NCI-H1048 (cell line): ENCODE results near the gene LYPLA2.
A peak's percentile ranks its signal among the peaks of the same experiment; 100 is the strongest.
"Not testable (repeated sequence)": the region's sequence is repeated elsewhere in the genome, so short reads cannot be mapped to it uniquely, and the experiment has no call there.

Source experiments
- DNase-seq: peaks from one replicate; lab custom pipeline; 2025; lab: John Stamatoyannopoulos, UW

The LYPLA2 gene

DNA sequence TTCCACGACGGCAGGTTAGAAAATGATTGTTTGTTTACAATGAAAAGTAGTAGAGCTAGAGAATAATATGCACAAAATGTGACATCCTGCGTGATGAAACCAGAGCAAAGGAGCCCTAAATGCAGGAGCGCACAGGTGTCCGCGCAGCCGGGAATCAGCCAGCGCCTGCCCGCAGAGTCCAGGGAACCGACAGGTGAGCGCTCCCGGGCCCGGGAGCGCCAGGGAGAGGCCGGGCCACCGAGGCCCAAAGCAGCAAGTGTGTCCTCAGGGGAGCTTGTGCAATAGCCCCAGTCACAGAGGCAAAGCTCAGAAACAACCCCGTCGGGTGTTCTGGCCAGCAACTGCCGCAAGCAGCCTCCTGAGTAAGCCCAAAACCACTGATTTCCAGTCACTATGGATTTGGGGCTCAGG lies 10.4 kb downstream of the LYPLA2 start:
- no peak for DNase-seq

DNA sequence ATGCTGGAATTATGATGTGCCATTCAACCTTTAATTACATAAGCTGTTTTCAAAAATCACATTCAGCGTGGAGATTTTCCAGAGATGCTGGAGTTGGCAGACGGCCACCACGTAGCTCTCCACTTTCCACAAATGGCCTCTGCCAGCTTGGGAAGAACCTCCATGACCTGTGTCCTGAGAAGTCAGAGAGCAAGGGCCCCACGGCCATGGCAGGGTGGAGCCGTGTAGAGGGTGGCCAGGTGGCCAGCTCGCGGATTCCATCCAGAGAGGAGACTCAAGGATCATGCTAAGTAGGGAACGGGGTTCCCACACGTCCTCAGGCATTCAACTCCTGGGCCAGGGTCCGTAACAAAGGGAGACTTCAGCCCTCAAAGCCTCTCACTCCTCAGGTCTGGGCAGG lies 10.9 kb downstream of the LYPLA2 start:
- no peak for DNase-seq

DNA sequence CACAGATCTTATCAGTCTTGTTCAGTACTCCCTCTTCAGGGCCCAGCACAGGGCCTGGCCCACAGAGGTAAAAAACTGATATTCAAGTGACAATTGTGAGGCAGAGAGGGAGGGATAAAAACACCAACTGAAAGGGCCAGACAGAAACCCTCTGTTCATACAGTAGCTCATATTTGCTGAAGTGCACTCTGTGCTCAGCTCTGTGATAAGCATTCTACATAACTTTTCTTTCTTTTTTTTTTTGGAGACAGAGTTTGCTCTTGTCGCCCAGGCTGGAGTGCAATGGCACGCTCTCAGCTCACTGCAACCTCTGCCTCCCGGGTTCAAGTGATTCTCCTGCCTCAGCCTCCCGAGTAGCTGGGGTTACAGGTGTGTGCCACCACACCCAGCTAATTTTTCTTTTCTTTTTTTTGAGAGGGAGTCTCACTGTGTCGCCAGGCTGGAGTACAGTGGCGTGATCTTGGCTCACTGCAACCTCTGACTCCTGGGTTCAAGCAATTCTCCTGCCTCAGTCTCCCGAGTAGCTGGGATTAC lies 11.9 kb downstream of the LYPLA2 start:
- not testable (repeated sequence) for DNase-seq

DNA sequence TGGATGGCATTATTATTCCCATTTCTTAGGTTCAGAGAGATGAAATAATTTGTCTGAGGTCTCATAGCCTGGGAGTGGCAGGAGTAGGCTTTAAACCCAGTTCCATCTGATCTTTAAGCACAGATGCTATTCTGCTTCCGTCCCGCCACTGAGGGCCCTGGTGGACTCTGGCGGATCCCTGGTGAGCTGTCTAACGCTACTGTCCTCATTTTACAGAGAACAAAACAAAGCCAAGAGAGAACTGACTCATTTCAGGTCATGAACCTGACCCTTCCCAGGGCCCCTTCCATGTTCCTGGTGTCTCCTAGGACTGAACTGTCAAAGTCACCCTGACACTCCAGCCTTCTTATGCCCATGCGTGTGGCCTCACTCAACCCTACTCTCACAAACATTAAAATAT lies 12.7 kb downstream of the LYPLA2 start:
- DNase-seq, result no peak

DNA sequence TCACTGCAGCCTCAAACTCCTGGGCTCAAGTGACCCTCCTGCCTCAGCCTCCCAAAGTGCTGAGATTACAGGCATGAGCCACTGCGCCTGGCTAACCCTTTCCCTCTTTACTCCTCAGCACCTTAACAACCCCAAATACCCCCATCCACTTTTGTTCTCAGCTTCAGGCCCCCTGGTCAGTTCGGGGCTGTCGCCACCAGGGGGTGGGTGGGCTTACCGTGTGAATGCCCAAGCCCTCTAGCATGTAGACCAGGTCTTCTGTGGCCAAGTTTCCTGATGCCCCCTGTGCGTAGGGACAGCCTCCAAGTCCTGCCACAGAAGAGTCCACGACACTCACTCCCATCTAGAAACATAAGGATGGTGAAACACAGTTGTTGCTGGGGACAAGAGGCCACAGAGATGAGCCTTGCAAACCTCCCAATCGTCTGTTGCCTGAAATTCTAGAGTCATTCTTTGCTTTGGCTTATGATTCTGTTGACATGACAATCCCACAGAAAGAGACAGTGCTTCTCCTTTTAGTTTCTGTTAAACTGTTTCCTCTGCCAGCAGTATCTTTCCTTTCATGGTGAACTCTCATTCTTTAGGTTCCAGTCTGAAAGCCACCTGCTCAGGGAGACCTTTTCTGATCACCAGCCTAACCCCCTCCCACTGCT lies 13.4 kb downstream of the LYPLA2 start:
- no peak for DNase-seq

DNA sequence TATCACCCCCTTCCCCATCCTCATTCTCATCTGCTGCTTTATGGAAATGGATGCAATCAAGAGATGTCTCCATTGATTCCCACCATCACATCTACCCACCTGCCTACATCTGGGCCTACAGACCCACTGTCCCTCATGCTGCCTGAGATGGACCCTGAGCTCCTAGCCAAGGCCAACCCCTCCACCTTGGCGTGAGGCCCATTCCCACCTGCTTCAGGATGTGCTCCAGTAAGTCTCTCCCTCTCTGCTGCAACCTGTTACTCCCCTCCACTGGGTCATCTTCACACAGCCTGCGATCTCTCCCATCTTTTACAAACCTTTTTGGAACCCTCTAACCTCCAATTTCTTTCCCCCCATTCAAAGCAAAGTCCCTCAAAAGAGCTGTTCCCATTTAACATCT lies 14.1 kb downstream of the LYPLA2 start:
- no peak for DNase-seq

DNA sequence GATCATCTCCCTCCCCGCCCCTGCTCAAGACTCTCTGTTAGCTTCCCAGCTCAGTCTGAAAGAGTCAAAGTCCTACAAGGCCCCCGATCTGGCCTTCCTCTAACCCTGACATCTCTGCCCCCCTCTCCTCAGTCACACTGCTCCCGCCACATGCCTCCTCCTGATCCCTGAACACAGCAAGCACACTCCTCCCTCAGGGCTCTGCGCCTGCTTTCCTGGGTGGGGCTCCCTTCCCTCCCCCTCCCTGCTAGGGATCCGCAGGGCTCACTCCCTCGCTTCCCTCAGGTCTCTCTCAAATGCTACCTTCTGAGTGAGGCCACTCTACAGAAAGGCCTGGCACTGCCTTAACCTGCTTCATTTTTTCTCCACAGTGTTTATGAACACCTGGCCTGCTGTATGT lies 15.3 kb downstream of the LYPLA2 start:
- DNase-seq, result no peak

DNA sequence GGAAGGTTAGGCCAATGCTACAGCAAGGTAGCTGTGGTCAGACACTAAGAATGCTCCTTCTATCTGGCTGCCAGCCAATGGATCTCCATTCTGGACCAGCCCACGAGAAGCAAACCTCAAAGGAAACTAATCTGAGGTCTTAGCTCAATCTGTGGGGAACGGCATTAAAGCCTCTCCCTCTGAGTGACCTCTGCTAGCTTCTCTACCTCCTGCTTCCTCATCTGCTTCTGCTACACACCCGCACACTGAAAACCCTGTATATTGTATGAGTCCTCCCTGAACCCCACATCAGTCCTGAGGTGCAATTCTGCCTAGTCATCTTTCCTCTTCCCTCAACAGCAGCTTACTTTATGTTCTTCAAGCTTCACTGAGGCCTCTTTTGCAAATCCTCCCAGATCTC lies 16.5 kb downstream of the LYPLA2 start:
- DNase-seq, result no peak

DNA sequence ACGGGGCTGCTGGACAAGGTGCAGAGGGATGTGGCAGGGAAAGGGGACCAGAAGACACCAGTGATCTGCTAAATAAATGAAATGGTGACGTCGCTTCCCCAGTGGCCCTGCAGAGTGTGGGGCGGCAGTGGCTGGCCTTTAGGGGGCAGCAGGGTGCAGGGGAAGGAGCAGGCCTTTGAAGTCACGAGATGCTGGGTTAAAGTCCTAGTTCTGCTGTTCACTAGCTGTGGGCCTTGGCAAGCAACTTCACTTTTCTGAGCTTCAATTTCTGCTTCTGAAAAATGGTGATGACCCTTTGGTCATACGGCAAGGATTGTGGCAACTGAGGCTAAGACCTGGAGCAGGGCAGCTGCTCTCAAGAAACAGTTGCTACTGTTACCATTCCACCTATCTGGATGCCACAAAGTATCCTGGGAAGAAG lies 18.8 kb downstream of the LYPLA2 start:
- DNase-seq, result no peak

DNA sequence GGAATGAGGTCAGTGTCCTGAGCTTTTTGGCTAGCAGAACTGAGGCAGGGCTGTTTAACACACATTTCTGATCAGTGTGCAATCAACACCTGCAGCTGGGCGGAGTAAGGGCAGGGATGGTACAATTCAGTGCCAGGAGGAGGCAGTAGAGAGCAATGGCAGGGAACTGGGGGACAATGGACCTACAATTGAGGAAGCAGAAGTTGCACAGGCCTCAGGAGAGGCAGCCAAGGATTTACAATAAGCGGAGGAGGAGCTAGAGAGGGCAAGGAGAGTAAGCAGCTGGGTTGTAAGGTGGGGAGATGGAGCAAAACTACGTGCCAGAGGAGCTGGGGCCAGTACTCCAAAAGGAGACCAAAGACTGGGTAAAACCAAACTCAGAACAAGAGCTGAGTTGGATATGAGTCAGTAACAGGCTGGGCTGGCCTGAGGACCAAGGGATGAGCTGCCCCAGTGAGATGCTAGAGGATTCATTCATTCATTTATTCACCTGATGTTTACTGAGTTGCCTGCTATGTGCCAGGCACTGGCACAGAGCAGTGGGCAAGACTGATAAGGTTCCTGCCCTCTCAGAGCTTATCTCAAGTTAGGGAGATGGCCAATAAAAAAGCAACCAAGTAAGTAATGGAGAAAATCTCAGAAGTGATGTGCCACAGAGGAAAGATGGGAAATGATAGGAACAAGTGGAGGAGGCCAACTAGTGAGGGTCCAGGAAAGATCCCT lies 20.0 kb downstream of the LYPLA2 start:
- no peak for DNase-seq

DNA sequence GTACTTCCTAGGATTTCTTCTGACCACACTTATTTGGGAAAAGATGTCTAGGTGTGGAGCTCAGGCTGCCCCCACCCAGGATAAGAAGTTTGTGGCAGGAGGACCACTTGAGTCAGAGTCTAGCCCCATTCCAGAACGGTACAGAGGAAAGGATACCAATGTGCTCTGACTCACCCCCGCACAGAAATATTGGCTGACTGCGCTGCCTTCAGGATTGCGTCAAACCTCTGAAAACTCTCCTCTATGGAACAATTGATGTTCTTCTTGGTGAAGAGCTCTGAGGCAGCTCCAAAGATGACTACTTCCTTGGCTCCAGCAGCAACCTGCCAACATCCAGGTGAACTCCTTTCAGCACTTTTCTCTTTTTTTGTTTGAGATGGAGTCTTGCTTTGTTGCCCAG lies 23.1 kb downstream of the LYPLA2 start:
- DNase-seq, result no peak

DNA sequence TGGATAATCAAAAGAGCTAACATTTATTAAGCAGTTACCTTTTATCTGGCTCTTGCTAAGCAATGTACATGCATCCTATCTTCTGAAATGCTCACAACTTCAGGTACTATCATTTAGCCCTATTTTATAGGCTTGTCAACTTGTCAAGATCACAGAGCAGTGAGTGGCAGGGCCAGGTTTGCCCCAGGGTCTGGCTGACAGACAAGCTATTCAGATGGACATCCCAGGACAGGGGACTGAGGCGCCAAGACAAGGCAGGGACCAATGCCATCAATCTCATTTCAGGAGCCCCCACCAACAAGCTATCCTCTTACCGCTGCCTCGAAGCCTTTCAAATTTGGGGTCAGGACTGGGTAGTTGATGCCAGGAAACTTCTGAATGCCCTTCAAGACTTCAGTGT lies 25.4 kb downstream of the LYPLA2 start:
- DNase-seq, result no peak

DNA sequence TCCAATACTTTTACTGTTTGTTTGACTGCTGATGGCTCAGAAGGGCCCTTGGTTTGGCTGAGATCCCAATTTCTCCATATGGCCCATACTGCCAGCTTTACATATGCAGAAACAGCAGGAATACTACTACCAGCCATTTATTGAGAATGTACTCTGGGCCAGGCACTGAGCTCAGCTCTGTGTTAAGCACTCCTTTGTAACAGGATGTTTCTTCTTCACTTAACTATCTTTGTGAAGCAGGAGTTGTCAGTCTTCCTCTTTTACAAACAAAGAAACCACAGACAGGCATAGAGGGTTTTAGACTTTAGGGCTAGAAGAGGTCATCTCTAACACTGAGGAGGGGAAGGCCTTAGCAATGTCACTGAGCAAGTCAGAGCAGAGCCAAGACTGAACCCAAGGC lies 26.0 kb downstream of the LYPLA2 start:
- no peak for DNase-seq

DNA sequence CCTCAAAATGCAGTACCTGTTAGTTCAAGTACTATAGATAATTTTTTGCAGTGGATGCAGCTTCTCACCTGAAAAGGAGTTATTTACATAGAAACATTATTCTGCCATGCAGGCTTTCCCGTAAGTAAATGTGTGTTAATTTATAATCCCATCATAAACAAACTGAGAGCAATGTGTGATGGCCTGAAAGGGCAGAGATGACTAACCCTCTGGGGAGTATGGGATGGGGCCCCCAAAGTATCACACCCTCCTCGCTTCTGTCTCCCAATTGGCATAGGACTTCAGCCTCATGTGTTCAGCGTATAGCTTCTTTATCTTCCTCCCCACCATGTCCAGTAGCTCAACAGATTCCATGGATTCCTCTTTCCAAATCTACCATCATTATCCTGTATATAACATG lies 26.7 kb downstream of the LYPLA2 start:
- DNase-seq, result no peak

DNA sequence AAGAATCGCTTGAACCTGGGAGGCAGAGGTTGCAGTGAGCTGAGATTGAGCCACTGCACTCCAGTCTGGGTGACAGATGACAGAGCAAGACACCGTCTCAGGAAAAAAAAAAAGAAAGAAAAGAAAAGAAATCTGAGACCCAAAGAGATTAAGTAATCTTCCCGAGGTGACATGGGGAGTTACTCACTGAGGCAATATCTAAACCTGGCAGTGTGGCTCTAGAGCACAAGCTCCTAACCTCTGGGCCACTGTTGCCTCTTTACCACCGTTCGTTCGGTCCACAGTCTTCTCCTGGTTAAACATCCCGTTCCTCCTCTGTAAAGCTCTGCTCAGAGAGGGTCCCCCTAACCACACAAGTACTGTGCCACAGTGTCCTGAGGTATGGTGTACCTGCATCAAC lies 32.8 kb downstream of the LYPLA2 start:
- no peak for DNase-seq

DNA sequence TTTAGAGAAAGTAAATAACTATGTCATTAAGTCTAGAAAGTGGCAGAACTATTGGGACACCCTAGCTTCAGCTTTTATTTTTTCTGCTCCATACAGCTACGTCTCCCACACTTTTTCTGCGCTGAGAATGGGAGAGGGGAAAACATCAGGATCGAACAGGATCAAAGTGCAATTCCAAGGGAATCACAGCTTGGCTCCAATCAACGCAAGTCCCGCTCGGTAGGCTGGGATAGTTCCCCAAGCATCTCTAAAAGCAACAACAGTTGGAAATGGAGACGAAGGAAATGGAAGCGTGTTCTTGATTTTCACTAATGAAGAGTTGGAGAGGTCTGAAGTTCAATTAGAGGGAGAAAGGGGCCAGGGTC lies 33.7 kb downstream of the LYPLA2 start:
- DNase-seq, result no peak

DNA sequence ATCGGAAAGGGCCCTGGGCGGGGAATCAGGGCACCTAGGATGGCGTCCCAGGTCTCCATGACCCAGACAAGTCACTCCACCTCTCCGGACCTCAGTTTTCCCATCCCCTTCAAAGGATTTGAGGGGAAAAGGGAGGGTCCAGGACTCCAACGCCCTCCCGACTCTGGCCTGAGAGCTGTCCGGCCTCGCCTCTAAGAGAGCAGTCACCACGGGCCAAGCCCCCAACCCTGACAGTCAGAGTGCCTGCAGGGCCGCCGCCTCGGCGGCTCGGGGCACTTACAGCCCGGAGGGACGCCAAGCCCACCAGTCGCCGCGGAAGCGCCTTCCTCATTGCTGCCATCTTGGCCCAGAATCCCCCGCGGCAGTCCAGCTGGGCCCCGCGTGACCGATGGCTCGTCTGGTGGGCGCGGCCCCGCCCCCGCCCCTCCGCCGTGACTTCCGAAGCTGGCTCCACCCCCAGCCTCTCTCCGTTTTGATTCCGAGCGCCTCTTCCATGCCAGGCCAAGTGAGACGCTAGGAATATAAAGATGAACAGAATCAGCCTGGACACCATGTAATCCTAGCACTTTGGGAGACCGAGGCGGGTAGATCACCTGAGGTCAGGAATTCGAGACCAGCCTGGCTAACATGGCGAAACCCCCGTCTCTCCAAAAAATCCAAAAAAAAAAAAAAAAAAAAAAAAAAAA lies 34.3 kb downstream of the LYPLA2 start, which contains the start of gene HMGCL:
Gene HMGCL (minus strand): TSS at position 354 of the 686 bp plus-strand sequence. CDS start 14 bp downstream, at position 340.
- peak; percentile 75 for DNase-seq

DNA sequence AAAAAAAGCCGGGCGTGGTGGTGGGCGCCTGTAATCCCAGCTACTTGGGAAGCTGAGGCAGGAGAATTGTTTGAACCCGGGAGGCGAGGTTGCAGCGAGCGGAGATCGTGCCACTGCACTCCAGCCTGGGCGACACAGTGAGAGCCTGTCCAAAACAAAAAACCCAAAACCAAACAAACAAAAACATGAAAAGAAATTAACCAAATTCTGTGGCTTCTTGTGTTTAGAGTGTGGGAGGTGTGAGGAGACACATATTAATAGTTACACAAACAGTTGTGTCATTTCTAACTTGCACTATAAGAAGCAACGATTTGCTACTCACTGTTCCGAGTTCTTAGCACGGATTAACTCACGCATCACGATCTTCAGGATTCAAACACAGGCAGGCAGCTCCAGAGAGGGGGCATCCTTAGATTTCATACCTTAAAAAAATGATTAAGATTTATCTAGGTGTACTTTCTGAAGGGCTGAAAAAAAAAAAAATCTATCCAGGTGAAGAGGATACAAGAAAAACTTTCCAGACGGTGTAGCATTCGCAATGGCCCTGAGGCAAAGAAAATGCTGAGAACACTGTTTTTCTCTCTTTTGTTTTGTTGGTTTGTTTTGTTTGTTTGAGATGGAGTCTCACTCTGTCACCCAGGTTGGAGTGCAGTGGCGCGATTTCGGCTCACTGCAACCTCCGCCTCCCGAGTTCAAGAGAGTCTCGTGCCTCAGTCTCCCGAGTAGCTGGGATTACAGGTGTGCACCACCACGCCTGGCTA lies 35.0 kb downstream of the LYPLA2 start:
- no peak for DNase-seq

DNA sequence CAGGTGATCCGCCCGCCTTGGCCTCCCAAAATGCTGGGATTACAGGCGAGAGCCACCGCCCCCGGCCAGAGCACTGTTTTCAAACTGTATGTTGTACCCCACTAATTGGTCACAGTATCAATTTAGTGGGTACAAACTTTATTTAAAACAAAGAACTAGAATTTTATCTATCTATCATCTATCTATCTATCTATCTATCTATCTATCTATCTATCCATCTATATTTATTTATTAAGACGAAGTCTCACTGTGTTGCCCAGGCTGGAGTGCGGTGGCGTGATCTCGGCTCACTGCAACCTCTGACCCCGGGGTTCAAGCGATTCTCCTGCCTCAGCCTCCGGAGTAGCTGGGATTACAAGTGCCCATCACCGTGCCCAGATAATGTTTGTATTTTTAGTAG lies 35.6 kb downstream of the LYPLA2 start:
- DNase-seq, result not testable (repeated sequence)

DNA sequence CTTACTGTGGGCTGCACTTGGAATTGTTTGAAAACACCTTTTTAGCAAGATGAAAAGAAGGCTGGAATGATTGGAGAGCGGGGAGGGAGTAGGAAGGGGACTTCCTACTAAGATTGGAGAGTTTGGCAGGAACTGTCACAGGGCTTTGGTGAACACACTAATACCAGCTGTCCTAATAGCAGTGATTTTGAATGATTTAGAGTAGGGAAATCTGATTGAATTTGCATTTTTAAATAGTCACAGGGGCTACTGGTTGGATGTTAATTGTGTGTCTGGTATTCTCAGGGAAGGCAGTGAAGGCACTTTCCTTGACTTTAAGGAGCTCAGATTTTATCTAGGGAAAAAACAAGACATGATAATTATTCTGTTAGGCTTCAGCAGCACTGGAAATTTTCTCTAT lies 36.8 kb downstream of the LYPLA2 start:
- DNase-seq, result no peak

DNA sequence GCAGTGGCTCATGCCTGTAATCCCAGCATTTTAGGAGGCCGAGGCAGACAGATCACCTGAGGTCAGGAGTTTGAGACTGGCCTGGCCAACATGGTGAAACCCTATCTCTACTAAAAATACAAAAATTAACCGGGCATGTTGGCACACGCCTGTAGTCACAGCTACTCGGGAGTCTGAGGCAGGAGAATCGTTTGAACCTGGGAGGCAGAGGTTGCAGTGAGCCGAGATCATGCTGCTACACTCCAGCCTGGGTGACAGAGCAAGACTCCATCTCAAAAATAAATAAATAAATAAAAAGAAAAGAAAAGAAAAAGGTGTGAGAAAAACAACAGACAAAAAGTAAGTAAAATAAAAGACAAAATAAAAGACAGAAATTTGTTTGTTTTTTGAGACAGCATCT lies 43.2 kb downstream of the LYPLA2 start:
- not testable (repeated sequence) for DNase-seq

DNA sequence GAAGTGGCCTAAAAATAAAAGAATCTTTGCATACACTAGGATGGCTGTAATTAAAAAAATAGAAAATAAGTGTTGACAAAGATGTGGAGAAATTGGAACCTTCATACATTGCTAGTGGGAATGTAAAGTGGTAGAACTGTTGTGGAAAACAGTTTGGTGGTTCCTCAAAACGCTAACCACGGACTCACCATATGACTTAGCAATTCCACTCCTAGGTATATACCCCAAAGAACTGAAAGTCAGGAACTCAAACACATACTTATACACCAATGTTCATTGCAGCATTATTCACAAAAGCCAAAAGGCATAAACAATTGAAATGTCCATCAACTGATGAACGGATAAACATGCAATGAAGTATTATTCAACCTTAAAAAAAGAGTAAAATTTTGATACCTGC lies 45.1 kb downstream of the LYPLA2 start:
- no peak for DNase-seq
